ENCODE data around the gene CHN2.

Gene CHN2

DNA sequence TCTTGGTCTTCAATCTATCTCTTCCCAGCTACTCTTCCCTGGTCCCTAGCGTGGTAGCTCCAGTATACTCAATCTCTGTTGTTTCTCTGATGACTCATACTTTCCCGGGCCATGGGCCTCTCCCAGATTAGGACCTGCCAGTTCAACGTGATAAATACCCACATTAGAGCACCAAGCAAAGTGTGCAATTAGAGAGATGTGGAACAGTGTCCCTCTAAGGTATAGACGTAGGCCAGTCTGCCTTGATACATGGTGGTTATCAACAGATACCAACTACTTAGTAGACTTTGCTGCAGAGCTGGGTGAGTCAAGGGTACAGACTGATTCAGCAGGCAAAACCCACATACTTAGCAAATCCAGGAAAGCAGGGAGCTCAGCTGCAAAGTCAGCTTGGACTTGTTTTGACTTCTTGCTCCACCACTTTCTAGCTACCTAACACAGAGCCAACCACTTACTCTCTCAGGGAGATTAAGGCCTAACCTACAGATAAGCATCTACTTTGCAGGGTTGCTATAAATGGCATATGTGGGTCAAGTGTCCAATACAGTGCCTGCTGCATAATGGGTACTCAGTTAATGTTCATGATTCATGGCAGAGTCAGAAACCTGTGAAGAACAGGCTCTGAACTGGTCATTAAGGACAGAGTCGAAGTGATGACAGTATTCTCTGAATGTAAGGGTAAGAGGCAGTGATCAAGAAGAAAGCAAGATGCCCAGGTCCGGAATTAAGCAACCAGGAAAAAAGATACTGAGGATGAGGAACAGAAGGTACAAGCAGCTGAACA lies 176.1 kb downstream of the CHN2 start:
- no peak for DNase-seq

GRCh38 chr7:29371472-29371871 lies 176.9 kb downstream of the CHN2 start:
- DNase-seq, result no peak

DNA sequence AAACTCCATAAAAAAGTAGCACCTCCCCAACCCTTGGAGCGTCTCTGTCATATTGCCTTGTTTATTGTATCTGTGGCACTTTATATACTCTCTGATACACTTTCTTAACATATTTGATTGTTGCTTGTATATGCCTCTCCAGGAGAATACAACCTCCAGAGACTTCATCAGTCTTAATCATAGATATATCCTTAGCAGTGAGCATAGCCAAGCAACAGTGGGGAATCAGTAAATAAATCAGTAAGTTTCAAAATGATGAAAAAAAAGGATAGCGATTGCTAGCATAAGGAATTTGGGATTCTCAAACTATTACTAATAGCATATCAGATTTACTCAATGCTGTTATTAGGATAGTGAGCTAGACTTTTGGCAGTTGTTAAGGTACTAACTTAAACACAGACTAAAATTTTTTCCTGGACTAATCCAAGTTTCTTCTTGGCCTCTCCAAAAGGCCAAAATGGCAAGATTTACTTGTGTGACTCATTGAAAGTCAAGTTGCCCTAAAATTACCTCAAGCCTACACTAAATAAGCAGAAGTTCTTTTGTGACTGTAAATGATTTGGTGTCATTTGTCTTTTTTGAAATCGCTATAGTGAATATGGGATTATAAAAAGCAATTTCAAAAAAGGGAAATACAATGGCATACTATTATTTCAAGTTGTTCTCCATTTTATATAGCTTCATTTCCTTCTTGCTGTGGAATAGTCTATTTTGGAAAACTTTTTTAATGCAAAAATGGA lies 177.9 kb downstream of the CHN2 start:
- DNase-seq, result no peak

GRCh38 chr7:29375641-29376562 lies 181.3 kb downstream of the CHN2 start:
- no peak for DNase-seq

- DNase-seq, result no peak
These were observed 183.1 kb downstream of the CHN2 start for GRCh38 chr7:29377718-29378117.

DNA sequence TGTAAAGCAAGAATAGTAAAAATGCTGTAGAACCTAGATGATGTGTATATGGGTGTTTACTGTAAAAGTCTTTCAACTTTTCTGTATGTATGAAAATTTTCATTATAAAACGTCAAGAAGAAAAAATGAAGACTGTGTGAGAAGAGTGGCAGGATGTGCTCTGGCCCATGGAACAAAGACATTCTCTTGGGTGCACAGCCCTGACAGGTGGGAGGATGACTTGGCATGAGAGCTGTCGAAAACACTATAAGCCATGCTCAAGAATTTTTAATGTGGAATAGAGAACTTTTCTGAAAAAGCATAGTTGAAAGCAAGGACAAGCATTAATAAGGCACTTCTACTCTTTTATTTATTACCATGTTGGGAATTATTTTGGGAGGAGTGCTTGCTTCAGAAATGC lies 185.0 kb downstream of the CHN2 start:
- no peak for DNase-seq

GRCh38 chr7:29381206-29382094 lies 186.9 kb downstream of the CHN2 start:
- DNase-seq, result no peak

GRCh38 chr7:29384277-29384676 lies 189.7 kb downstream of the CHN2 start:
- no peak for DNase-seq

GRCh38 chr7:29385214-29385814 lies 190.7 kb downstream of the CHN2 start:
- DNase-seq, result no peak

DNA sequence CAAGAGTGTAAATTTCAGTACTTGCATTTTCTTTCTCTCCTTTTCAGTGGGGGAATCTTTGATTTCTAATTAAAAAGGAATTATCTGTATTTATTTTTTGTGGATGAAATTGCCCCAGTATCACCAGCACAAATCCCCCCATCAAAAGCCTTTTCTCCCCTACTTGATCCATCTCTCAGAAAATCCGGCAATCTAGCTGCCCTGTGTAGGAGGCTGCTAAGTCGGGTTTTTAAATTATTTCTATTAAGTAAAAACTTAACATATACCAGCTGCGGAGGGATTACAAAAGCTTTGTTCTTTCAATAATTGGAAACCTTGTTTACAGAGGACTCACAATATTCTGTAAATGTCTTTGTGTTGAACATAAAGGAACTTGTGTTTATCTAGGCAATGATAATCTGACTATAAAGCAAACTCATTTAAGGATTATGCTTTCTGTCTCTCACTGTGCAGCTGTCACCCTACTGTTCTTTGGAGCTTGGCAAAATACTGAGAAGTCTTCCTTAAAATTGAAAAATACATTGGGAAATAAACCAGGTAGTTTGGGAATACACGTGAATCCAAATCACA lies 191.7 kb downstream of the CHN2 start:
- DNase-seq, result no peak

DNA sequence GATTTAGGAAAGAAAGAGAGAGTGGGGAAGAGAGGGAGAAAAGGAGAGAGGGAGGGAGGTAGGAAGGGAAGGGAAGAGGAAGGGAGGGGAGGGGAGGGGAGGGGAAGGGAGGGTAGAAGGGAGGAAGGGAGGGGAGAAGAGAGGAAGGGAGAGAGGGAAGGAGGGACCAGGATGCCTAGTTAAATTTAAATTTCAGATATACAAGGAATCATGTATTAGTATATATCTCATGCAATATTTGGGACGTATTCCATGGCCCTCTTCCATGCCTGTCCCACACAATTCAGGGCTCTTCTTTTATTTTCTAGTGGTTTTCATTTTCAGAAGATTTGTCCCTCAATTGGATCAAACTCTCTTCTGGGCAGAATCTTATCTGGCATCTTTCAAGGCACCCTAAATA lies 196.7 kb downstream of the CHN2 start:
- DNase-seq, result no peak

GRCh38 chr7:29394321-29394720 lies 199.7 kb downstream of the CHN2 start:
- DNase-seq, result no peak

DNA sequence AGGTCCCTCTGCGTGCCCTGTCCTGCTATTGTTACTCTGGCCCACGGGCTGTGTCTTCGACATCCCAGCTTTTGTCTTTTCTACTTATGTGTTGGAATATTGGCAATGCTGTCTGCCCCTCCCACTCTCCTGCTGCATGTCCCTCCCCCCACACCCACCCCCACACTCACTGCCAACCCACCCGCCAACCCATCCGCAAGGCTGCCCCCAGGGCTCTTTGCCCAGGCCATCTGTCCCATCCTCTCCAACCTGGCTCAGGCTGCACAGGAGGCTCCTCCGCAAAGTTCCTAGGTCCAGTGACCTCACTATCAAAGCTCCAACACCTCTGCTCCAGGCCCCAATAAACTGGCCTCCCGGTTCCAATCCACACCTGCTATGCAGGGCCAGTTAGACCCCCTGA lies 202.0 kb downstream of the CHN2 start:
- no peak for DNase-seq

GRCh38 chr7:29397398-29397797 lies 202.8 kb downstream of the CHN2 start:
- DNase-seq, result no peak

- DNase-seq, result no peak
These were observed 203.4 kb downstream of the CHN2 start for GRCh38 chr7:29398011-29398410.

DNA sequence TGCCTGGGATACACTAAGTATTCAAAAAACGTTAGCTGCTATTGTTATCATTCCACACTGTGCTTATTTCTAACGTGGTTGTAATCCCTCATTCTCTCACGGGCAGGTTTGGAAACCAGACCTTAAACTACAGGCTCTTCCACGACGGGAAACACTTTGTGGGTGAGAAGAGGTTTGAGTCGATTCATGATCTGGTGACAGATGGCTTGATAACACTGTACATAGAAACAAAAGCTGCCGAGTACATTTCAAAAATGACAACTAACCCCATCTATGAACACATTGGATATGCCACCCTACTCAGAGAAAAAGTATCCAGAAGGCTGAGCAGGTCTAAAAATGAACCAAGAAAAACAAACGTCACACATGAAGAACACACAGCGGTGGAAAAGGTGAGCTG lies 205.9 kb downstream of the CHN2 start:
- no peak for DNase-seq

DNA sequence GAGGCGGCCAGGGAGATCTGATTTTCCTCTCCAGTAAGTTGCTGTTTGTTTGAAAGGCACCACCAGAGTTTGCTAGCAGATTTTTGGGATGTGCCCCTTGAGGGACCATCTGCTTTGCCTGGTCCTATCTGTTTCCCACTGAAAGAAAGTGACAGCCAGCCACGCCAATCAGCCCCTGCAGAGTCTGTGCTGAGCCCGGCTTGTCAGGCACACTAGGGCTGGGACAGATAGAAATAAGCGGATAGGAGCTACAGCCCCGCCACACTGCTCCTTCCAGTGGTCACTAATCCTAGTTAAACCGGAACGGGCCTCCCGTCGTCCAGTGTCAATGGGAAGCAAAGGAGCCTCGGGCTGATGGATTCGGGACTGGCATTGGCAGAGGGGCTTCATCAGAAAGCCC lies 207.2 kb downstream of the CHN2 start:
- no peak for DNase-seq

DNA sequence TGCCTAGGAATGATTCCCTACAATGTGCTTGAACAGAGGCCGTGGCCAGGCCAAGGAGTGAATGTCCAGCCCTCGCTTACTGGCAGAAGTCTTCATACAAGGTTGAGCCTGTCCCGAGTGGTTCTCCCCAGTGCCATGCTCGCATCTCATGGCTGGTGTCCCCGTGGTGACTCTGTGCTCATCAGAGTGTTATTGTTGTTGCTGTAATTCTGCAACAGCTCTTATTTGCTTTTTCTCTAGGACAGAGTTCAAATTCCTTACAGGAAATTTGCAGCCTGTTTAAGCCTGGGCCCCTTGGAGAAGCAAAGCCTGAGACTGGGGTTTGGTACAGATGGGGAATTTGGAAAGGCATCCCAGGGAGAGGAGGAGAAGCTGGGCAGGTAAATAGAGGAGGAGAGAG lies 211.3 kb downstream of the CHN2 start:
- DNase-seq, result no peak

GRCh38 chr7:29406366-29406765 lies 211.8 kb downstream of the CHN2 start:
- DNase-seq, result no peak

DNA sequence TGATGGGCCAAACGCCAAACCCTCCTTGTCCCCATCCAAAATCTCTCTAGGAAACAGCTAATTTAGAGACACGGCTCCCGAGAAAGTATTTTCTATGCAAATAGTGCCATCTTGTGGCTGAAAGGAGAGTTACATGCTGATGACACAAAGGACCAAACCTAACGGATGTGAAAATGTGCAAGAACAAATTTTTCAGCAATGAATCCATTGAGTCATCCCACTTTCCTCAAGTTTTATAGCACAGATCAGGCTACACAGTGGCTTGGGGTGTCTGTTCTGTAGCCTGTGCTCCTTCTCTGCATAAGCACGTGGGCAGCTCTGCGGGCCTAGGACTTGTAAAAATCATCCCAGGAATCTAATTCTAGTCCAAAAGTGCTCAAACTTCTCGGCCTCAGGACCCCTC lies 214.3 kb downstream of the CHN2 start:
- no peak for DNase-seq

GRCh38 chr7:29410996-29411395 lies 216.4 kb downstream of the CHN2 start:
- no peak for DNase-seq

DNA sequence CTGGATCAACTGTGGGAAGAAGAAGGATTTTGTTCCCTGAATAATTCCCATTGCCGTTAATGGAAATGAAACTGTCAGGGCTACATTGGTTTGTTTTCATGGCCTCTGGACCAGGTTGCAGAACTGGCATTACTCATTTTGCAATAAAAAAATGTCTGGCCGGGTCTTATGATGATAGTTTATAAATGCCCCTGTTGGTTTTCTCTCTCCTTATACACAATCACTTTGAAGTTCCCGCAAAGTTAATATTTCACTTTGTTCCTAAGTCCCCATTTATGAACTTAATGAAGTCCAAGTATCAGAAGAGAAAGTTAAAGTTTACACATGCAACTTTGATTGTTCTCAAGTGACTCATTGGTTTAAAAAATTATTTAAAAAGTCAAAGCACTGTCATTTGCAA lies 218.3 kb downstream of the CHN2 start:
- DNase-seq, result no peak

All from activated effector memory CD4-positive, alpha-beta T cell treated with anti-CD3 and anti-CD28 coated beads, Interleukin-2, amount 50 U/mL, for 16 hours (primary cell).